Suprapubic skin (tissue), 4 donors: ENCODE results near the gene SEC16B. TPM values are rescaled to one million over a fixed set of nuclear protein-coding genes. Genes with fewer than 3 reads are reported as not detected.

ENCODE experiments used
- DNase-seq, 2 donors: peaks; one replicate each; pipeline ENCODE4 v3.0.0-alpha.2; 2019; ENCODE audit warnings: low spot score in 2 of 2
- H3K27ac ChIP-seq: fragments of 200-600 bp; sonication (generic); one replicate; pipeline ENCODE4 v1.5.1; 2019
- H3K27me3 ChIP-seq: fragments of 200-600 bp; sonication (generic); one replicate; pipeline ENCODE4 v1.5.1; 2019
- H3K36me3 ChIP-seq: fragments of 200-600 bp; sonication (generic); one replicate; pipeline ENCODE4 v1.5.1; 2019
- H3K4me1 ChIP-seq: fragments of 200-600 bp; sonication (generic); one replicate; pipeline ENCODE4 v1.5.1; 2019
- H3K4me3 ChIP-seq: fragments of 200-600 bp; sonication (generic); one replicate; pipeline ENCODE4 v1.5.1; 2019; ENCODE audit warnings: mild to moderate bottlenecking
- H3K9me3 ChIP-seq: fragments of 200-600 bp; sonication (generic); one replicate; pipeline ENCODE4 v1.5.1; 2019
- CTCF ChIP-seq, 2 donors: fragments of 200-600 bp in 1 of 2; fragments of 450-650 bp in 1 of 2; sonication (generic) in 1 of 2; IDR thresholded peaks; one replicate each; pipeline ENCODE4 v1.5.1; 2016 to 2019; ENCODE audit warnings: antibody characterized with exemption in 2 of 2, mild to moderate bottlenecking in 1 of 2, moderate library complexity in 1 of 2
- EP300 ChIP-seq: sonication (generic); formaldehyde crosslinking; IDR thresholded peaks from one replicate; pipeline ENCODE4 v1.6.1; 2017; ENCODE audit warnings: antibody characterized with exemption
- POLR2A ChIP-seq, 2 donors: fragments of 450-650 bp; IDR thresholded peaks; one replicate each; pipeline ENCODE4 v1.6.1; 2017; ENCODE audit warnings: antibody characterized with exemption in 2 of 2, mild to moderate bottlenecking in 2 of 2, moderate library complexity in 2 of 2
- POLR2AphosphoS5 ChIP-seq, 3 donors: sonication (generic); formaldehyde crosslinking; IDR thresholded peaks; one replicate each; pipeline ENCODE4 v1.6.1; 2017; ENCODE audit warnings: antibody characterized with exemption in 3 of 3
- WGBS: methylation state at CpG from one replicate; pipeline ENCODE4 v1.1.5; 2018; 5-methylcytosine and 5-hydroxymethylcytosine counted together
- total RNA-seq, 4 donors: library from RNA; depleted of rRNA; stranded (reverse); fragments of >200 nt; gene quantifications; one replicate each; pipeline ENCODE4 v1.1.0, GENCODE V29; 2016

The SEC16B gene
- total RNA-seq, 4 donors from 2014 or later, result 1.7 to 6.4 (median 2.5) TPM

GRCh38 chr1:177948336-177948972, 21.4 kb downstream of the SEC16B start:
- H3K9me3 ChIP-seq, result no peaks in the 10 kb centered on the region
- no peaks in the 10 kb centered on the region for H3K27me3 ChIP-seq
- no peaks in the 10 kb centered on the region for H3K4me1 ChIP-seq
- DNase-seq, result no peak
- H3K36me3 ChIP-seq, result peaks cover 6% of the 10 kb centered on the region
- WGBS, result 23% methylated on average over 8 of the region's 8 CpGs
- H3K27ac ChIP-seq, result no peak overlapping the region
- no peak for TF ChIP-seq POLR2A (IDR thresholded peaks at IDR 0.05)
- no peak for TF ChIP-seq EP300
- peak; percentile 53 to 88 for TF ChIP-seq CTCF (IDR thresholded peaks at IDR 0.05)
- TF ChIP-seq POLR2AphosphoS5 (IDR thresholded peaks at IDR 0.05), result no peak
- H3K4me3 ChIP-seq, result no peak overlapping the region

- no peak for DNase-seq
- peaks cover 7% of the 10 kb centered on the region for H3K36me3 ChIP-seq
- 80% methylated on average over 7 of the region's 7 CpGs for WGBS
- H3K9me3 ChIP-seq, result no peaks in the 10 kb centered on the region
- TF ChIP-seq POLR2A (IDR thresholded peaks at IDR 0.05) (no peak), POLR2AphosphoS5 (IDR thresholded peaks at IDR 0.05) (no peak), CTCF (IDR thresholded peaks at IDR 0.05) (no peak), EP300 (no peak)
- no peaks in the 10 kb centered on the region for H3K4me1 ChIP-seq
- no peaks in the 10 kb centered on the region for H3K27me3 ChIP-seq
- no peak overlapping the region for H3K4me3 ChIP-seq
- no peak overlapping the region for H3K27ac ChIP-seq
These were observed 22.2 kb downstream of the SEC16B start for GRCh38 chr1:177947623-177948022.

- Histone ChIP-seq H3K36me3 (peaks cover 15% of the 10 kb centered on the region), H3K4me1 (no peaks in the 10 kb centered on the region), H3K27ac (no peak overlapping the region), H3K9me3 (no peaks in the 10 kb centered on the region), H3K27me3 (no peaks in the 10 kb centered on the region), H3K4me3 (no peak overlapping the region)
- 64% methylated on average over 10 of the region's 12 CpGs for WGBS
- peak; percentile 51 to 80 for TF ChIP-seq CTCF (IDR thresholded peaks at IDR 0.05)
- TF ChIP-seq EP300, result no peak
- no peak for TF ChIP-seq POLR2AphosphoS5 (IDR thresholded peaks at IDR 0.05)
- no peak for TF ChIP-seq POLR2A (IDR thresholded peaks at IDR 0.05)
- no peak for DNase-seq
These were observed 23.8 kb downstream of the SEC16B start for GRCh38 chr1:177945943-177946650.

- DNase-seq, result no peak
- WGBS, result 83% methylated on average over 20 of the region's 20 CpGs
- H3K36me3 ChIP-seq, result peaks cover 25% of the 10 kb centered on the region
- H3K4me1 ChIP-seq, result no peaks in the 10 kb centered on the region
- no peak overlapping the region for H3K4me3 ChIP-seq
- no peaks in the 10 kb centered on the region for H3K27me3 ChIP-seq
- H3K27ac ChIP-seq, result no peak overlapping the region
- TF ChIP-seq POLR2A (IDR thresholded peaks at IDR 0.05) (no peak), EP300 (no peak), POLR2AphosphoS5 (IDR thresholded peaks at IDR 0.05) (no peak), CTCF (IDR thresholded peaks at IDR 0.05) (no peak)
- no peaks in the 10 kb centered on the region for H3K9me3 ChIP-seq
These were observed 25.6 kb downstream of the SEC16B start for GRCh38 chr1:177944016-177944949.
